Stimulated activated CD4-positive, alpha-beta T cell treated with anti-CD3 and anti-CD28 coated beads, Interleukin-12 subunit alpha, Interleukin-12 subunit beta, amount 100 ng/mL, for 4 hours (primary cell): Measurements from ENCODE around the gene ANK3.

ENCODE experiments used
- DNase-seq: peaks from one replicate; pipeline ENCODE4 v3.0.0-alpha.2; 2020

The ANK3 gene

GRCh38 chr10:60376221-60377041 is 13.2 kb downstream of the ANK3 start:
- no peak for DNase-seq

DNA sequence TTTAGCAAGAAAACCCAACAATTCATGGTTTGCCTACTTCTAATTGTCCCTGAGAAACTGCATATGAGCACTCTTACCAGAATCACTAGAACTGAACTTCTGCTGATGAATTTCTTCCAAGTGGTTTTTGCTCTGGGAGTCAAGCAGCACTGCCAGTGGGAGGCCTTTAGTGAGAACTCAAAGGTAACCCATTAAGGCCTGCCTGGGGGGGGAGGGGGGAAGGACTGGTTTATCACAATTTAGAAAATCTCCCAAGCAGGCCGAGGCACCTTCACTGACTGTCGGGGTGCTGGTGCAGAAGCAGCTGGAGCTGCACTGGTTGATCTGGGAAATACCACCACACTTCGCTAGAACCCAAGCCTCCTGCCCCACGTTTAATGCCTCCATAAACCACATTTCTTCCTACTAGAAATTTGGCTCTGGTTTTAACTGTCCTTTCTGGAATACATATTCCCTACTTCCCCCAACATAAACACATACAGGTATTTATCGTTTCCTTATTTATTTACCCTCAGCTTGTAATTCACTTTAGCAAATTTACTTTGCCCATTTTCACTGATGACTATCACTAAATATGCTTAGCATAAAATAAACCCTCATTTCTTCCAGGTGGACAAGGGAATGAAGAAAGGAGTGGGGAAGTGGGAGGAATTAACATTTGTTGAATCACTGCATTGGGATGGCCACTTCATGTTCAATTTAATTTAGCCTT is 14.2 kb downstream of the ANK3 start:
- no peak for DNase-seq

DNA sequence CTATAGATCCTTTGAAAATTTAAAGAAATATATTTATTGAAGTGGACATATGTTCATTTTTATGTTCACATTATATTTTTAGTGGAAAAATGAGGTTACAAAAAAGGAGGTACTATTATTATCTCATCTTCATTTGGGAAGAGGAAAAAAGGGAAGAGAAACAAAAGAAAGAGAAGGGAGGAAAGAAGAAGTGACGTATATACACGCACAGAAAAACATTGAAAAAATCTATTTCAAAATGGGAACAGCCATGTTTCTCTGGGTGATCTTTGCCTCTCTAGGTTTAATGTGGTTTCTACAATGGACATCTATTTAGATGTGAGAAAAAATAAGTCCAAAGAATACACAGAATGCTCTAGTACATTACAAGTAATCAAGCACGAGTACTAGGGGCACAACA is 14.8 kb downstream of the ANK3 start:
- DNase-seq: no peak

DNA sequence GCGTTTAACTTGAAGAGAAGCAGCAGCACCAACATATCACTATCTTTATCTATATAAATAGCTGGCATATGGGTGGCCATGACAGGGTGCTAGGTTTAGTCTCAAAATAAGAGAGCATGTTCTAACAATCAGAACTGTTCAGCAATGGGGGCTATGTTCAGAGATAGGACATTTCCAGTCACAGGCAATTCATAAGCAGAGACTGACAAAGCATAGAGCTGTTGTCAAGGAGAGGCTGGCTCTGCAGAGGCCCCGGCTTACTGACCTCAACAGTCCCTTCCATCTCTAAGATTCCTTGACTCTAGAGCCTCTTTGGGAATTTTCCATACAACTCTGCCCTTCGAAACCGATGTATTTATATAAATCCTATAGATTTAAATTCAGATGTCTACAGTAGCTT is 17.2 kb downstream of the ANK3 start:
- DNase-seq: no peak

GRCh38 chr10:60369547-60369930 is 20.1 kb downstream of the ANK3 start:
- no peak for DNase-seq

DNA sequence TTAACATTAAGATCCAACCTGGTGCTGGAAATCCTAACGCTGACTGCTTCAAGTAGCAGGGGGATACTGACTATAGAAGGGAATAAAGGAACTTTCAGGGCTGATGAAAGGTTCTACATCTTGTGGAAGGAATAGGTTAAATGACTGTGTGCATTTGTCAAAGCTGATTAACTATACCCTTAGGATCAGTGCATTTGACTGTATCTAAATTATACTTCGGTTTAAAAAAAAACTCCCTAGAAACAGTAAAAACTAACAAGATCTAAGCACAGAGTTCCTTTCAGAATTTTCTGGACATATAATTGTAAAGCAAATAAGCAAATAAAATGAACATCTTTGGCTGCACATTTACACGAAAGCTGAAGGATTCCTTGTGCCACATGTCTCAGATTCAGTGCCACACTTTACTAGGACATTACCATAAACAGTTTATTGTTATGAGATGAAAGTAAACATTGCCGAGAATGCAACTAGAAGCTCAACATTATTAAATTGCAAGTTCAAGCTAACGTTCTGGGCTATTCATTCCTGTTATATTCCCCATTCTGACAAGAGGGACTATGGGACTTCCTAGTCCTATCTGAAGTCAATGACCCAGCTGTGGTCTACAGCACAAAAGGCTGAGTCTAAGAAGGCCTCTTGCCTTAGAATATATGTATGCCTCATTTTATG is 20.7 kb downstream of the ANK3 start:
- DNase-seq: no peak

GRCh38 chr10:60367901-60368300 is 21.8 kb downstream of the ANK3 start:
- no peak for DNase-seq

DNA sequence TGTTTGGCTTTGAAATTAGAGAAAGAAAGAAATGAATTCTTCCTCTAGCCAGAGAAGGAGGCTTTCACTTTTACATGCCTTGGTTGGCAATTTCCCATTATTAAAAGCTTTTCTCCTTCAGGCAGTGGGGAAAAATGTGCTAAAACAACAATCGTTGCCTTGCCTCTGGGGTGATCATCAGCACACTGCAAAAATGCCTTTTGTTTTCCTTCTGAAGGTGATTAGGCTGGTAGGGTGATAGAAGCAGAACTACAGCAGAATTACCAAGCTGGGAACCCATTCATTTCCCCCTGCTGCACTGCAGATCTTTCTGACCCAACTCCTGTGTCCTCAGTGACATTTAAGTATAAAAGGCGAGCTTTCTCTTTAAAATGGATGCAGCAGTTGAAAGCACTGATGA is 22.2 kb downstream of the ANK3 start:
- no peak for DNase-seq

DNA sequence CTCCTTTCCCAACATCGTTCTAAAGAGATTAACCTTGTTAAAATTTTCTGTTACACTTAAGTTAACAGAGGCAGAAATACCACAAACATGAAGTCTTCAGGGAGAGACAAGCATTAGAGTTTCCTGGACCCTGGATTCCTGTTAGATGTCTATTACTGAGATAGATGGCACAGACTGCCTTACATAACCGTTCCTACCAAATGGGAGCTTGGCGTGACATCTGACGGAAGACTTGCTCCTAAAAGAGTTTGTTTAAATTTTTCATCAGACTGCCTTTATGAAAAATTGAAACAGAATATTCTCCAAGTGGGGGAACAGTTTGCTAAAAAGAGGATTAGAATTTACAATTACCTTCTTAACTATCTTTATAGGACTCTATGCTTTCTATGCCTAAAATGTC is 22.7 kb downstream of the ANK3 start:
- DNase-seq: no peak

GRCh38 chr10:60363187-60363586 is 26.5 kb downstream of the ANK3 start:
- DNase-seq: no peak

- DNase-seq: no peak
Measured at GRCh38 chr10:60362461-60362860, 27.2 kb downstream of the ANK3 start.

GRCh38 chr10:60359066-60359465 is 30.6 kb downstream of the ANK3 start:
- DNase-seq: no peak

- no peak for DNase-seq
Measured at GRCh38 chr10:60358282-60358681, 31.4 kb downstream of the ANK3 start.

- no peak for DNase-seq
Measured at GRCh38 chr10:60353519-60354258, 36.0 kb downstream of the ANK3 start.

- DNase-seq: no peak
Measured at GRCh38 chr10:60352105-60352504, 37.6 kb downstream of the ANK3 start.

DNA sequence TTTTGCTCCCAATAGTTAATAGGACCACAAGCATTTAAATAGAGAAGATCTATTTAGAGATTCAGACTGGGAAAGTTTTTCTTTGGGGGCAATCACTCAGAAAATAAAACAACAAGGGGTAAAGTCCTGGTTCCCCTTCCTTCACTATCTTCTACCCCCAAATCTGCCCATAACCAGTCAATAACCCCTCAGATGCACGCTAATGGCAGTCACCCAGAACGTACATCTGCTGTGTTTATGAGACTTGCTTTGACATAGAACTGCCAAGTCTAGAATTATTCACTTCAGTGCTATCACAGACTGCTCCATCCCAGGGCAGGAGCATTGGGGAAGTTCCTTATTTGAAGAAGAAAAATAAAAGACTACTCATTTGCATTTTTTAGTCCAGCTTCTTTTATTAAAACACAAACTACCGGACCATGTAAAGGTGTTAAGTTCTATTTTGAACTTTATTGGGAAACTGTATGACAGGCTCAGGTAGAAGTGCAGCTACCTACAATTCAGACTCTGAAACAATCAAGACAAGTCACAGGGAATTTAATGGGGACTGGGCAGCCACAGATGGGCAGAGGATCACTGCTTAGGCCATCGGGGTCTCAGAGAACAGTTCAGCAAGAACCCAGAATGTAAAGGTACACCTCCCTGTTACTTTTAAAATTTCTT is 38.4 kb downstream of the ANK3 start:
- DNase-seq: no peak

GRCh38 chr10:60350400-60350799 is 39.3 kb downstream of the ANK3 start:
- no peak for DNase-seq

- DNase-seq: no peak
Measured at GRCh38 chr10:60349426-60349825, 40.2 kb downstream of the ANK3 start.

DNA sequence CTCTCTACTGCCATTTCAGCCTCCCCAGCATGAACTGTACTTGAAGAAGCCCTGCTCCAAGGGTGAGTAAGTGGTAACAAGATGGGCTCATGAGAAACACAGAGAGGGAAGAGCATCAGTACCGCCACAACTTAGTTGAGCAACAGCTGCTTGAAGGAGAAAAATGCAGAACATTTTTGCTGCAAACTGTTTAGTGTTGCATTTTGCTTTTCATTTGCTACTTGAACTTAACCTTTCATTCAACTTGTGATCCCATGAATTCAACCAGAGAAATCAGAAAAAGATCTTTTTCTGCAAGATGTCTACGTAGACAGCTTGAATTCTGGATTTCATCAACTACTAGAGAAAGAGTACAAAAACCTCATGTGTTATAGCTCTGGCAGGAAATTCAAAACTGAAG is 40.7 kb downstream of the ANK3 start:
- DNase-seq: no peak

- no peak for DNase-seq
Measured at GRCh38 chr10:60347270-60347669, 42.4 kb downstream of the ANK3 start.

DNA sequence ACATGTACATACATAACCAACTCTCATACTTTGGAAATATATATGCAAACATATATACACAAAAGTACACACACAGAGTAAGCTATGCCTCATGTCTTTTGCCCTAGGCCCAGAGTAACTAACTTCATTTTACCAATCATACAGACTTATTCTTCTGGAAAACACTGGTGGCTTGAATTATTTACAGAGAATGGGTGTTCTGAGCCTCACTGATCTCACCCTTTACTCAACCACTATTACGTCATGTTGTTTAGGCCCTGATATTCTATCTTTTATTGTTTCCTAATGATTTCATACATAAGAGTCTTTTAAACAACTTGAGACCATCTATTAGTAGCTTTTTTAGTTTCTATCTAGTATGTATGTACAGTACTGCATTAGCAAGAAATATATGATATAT is 43.0 kb downstream of the ANK3 start:
- no peak for DNase-seq

- no peak for DNase-seq
Measured at GRCh38 chr10:60343254-60343653, 46.4 kb downstream of the ANK3 start.

GRCh38 chr10:60341969-60342368 is 47.7 kb downstream of the ANK3 start:
- no peak for DNase-seq
